CD4-positive, alpha-beta T cell (primary cell): ENCODE measurements around the gene CFAP45. TPM values are rescaled to one million over a fixed set of nuclear protein-coding genes. Genes with fewer than 3 reads are reported as not detected.

Source experiments
- ATAC-seq: fragments of 200-7000 bp; cut with Tn5 transposase; one replicate; pipeline ENCODE4 v1.10.0; 2022; ENCODE audit warnings: mild to moderate bottlenecking; ENCODE audit not compliant: poor library complexity
- CTCF ChIA-PET: fragments of 350-600 bp; sonication (Branson Sonifier 250); formaldehyde crosslinking; loops from one replicate; lab custom pipeline; 2021; ENCODE audit warnings: antibody characterized with exemption, inconsistent platforms; lab: Charles Lee
- POLR2A ChIA-PET: fragments of 350-600 bp; sonication (Branson Sonifier 250); formaldehyde crosslinking; loops from one replicate; lab custom pipeline; 2021; ENCODE audit warnings: antibody characterized with exemption, inconsistent platforms; lab: Charles Lee
- DNase-seq, 14 experiments: peaks; one replicate each; pipeline ENCODE4 v3.0.0-alpha.2; 2013 to 2020; ENCODE audit warnings: mixed read lengths in 2 of 14
- H3K27ac ChIP-seq, 2 donors: one replicate each; pipeline versions ENCODE4 v1.5.1 to v1.7.0; 2013; ENCODE audit warnings: low read length in 2 of 2, low read depth in 1 of 2, mild to moderate bottlenecking in 1 of 2
- H3K27me3 ChIP-seq, 2 experiments: 1 replicate in 1 of 2; 2 replicates in 1 of 2; pipeline versions ENCODE4 v1.6.1 to v1.7.0; 2013; ENCODE audit warnings: low read length in 2 of 2, control low read depth in 1 of 2, mild to moderate bottlenecking in 1 of 2, moderate library complexity in 1 of 2; ENCODE audit not compliant: insufficient read depth in 2 of 2, control insufficient read depth in 1 of 2
- H3K36me3 ChIP-seq: one replicate; pipeline ENCODE4 v1.6.1; 2013; ENCODE audit warnings: low read length, control low read depth; ENCODE audit not compliant: insufficient read depth
- H3K4me1 ChIP-seq: one replicate; pipeline ENCODE4 v1.6.1; 2013; ENCODE audit warnings: low read length, control low read depth; ENCODE audit not compliant: insufficient read depth
- H3K4me3 ChIP-seq: one replicate; pipeline ENCODE4 v1.5.1; 2013; ENCODE audit warnings: mild to moderate bottlenecking, low read length, moderate library complexity
- H3K9me3 ChIP-seq, 2 experiments: 1 replicate in 1 of 2; 2 replicates in 1 of 2; pipeline versions ENCODE4 v1.6.1 to v1.7.0; 2013; ENCODE audit warnings: low read length in 2 of 2, mild to moderate bottlenecking in 2 of 2, control low read depth in 1 of 2, moderate library complexity in 1 of 2; ENCODE audit not compliant: control insufficient read depth in 1 of 2, insufficient read depth in 1 of 2
- H3K27ac Mint-ChIP-seq: one replicate; pipeline ENCODE4 v1.8.0; 2020; ENCODE audit warnings: mixed read lengths
- H3K27me3 Mint-ChIP-seq: one replicate; pipeline ENCODE4 v1.8.0; 2021; ENCODE audit warnings: mixed read lengths
- H3K36me3 Mint-ChIP-seq: one replicate; pipeline ENCODE4 v1.8.0; 2021; ENCODE audit warnings: low read depth, mixed read lengths
- H3K4me1 Mint-ChIP-seq: one replicate; pipeline ENCODE4 v1.8.0; 2021; ENCODE audit warnings: low read depth, mixed read lengths
- H3K4me3 Mint-ChIP-seq: one replicate; pipeline ENCODE4 v1.8.0; 2020; ENCODE audit warnings: mild to moderate bottlenecking, mixed read lengths
- H3K9me3 Mint-ChIP-seq: one replicate; pipeline ENCODE4 v1.8.0; 2020; ENCODE audit warnings: mixed read lengths
- CTCF ChIP-seq: fragments of 200-600 bp; IDR thresholded peaks from one replicate; pipeline ENCODE4 v1.8.0; 2022; ENCODE audit warnings: antibody characterized with exemption, mild to moderate bottlenecking
- intact Hi-C, 2 experiments: fragments of 100-400 bp; cut with DNase I in 1 of 2; cut with micrococcal nuclease in 1 of 2; formaldehyde crosslinking; loops; one replicate each; pipeline versions ENCODE4 v1.15.1 to v1.9.0; 2023 to 2025; cut with DNase I, micrococcal nuclease
- total RNA-seq, 174 experiments: library from RNA in 2 of 174; stranded (reverse) in 2 of 174; gene quantifications; one replicate each; pipeline ENCODE4 v1.2.3 and lab custom pipeline; 2021 to 2026

Gene CFAP45
- total RNA-seq, 2 experiments from 2014 or later: 8.4 to 9.0 TPM

- peaks cover 76% of the 10 kb centered on the region for H3K36me3 Mint-ChIP-seq
- no peaks in the 10 kb centered on the region for H3K27me3 Mint-ChIP-seq
- Histone ChIP-seq H3K4me3 (no peak overlapping the region), H3K27ac (peak overlapping the region in 1 of 2 donors; percentile 29), H3K4me1 (peaks cover 73% of the 10 kb centered on the region), H3K9me3 (no peaks in the 10 kb centered on the region), H3K27me3 (no peaks in the 10 kb centered on the region), H3K36me3 (peaks cover 65% of the 10 kb centered on the region)
- intact Hi-C loops: no loop called here
- no peak for TF ChIP-seq CTCF
- POLR2A ChIA-PET: no interaction called here
- no peak for DNase-seq
- peaks cover 63% of the 10 kb centered on the region for H3K4me1 Mint-ChIP-seq
- ATAC-seq: no peak
- H3K9me3 Mint-ChIP-seq: no peaks in the 10 kb centered on the region
- peak overlapping the region; percentile 73 for H3K27ac Mint-ChIP-seq
- peak overlapping the region; percentile 9 for H3K4me3 Mint-ChIP-seq
- CTCF ChIA-PET: no interaction called here
Observed at GRCh38 chr1:159918352-159919200, 18.6 kb upstream of the CFAP45 start.

- no peak for TF ChIP-seq CTCF
- Mint-ChIP-seq H3K9me3 (no peaks in the 10 kb centered on the region), H3K4me1 (peaks cover 71% of the 10 kb centered on the region), H3K27me3 (no peaks in the 10 kb centered on the region), H3K36me3 (peaks cover 69% of the 10 kb centered on the region), H3K27ac (peak overlapping the region; percentile 73), H3K4me3 (peak overlapping the region; percentile 26)
- peaks cover 61% of the 10 kb centered on the region for H3K36me3 ChIP-seq
- ATAC-seq (no peak), DNase-seq (peak in 1 of 14 experiments; percentile 16)
- peaks cover 72% of the 10 kb centered on the region for H3K4me1 ChIP-seq
- ChIA-PET CTCF (no interaction called here), POLR2A (no interaction called here)
- no peaks in the 10 kb centered on the region for H3K27me3 ChIP-seq
- no peaks in the 10 kb centered on the region for H3K9me3 ChIP-seq
- peak overlapping the region in 1 of 2 donors; percentile 29 for H3K27ac ChIP-seq
- intact Hi-C loops: no loop called here
- no peak overlapping the region for H3K4me3 ChIP-seq
Observed at GRCh38 chr1:159917533-159918351, 17.8 kb upstream of the CFAP45 start.

DNA sequence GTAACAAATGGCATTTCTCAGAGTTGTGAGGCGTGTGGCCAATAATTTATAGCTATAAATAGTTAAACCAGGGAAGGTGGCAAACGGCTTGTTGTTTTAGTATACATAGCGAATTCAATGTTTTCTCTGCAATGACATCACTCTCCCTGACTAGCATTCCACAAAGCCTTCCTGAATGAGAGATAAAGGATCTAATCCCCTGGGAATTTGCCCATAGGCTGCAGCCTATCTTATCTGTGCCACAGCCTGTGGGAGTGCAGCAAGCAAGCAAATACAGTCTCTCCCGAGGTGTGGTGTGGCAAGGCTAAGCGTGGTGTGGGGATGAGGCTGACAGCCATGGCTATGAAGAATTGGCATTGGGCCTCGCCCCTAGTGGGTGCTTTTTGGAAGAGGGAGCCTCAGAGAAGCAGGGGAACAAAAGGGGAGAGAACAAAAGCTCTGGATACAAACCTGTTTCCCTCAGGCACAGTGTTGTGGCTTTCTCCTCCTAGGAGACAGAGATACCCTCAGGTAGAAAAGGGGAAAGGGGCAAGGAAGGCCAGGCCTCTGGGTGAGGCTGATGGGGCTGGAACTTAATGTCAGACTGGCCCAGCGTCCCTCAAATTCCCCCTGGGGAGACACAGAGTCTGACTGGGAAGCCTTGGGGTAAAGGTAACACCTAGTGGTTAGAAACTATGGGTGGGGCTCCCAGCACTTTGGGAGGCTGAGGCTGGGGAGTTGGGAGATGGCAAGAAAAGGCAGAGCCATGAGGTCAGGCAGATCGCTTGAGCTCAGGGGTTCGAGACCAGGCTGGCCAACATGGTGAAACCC is 16.5 kb upstream of the CFAP45 start:
- intact Hi-C loops: no loop called here
- TF ChIP-seq CTCF: no peak
- Histone ChIP-seq H3K27me3 (no peaks in the 10 kb centered on the region), H3K9me3 (no peaks in the 10 kb centered on the region), H3K27ac (no peak overlapping the region), H3K36me3 (peaks cover 49% of the 10 kb centered on the region), H3K4me1 (peaks cover 72% of the 10 kb centered on the region), H3K4me3 (no peak overlapping the region)
- H3K4me1 Mint-ChIP-seq: peaks cover 73% of the 10 kb centered on the region
- H3K4me3 Mint-ChIP-seq: peak overlapping the region; percentile 25
- ChIA-PET CTCF (interaction anchor here (1.4 kb wide), 1 partner anchor 9 kb away, joined by 4 read pairs; no protein-coding TSS in a partner anchor), POLR2A (interaction anchor here (0.5 to 1.5 kb wide), 2 partner anchors 9 to 1615 kb away, joined by 3 to 11 read pairs; partner anchors contain the start of gene TAGLN2)
- ATAC-seq (no peak), DNase-seq (peak in 1 of 14 experiments; percentile 13)
- H3K27ac Mint-ChIP-seq: peak overlapping the region; percentile 45
- H3K36me3 Mint-ChIP-seq: peaks cover 61% of the 10 kb centered on the region
- H3K27me3 Mint-ChIP-seq: no peaks in the 10 kb centered on the region
- no peaks in the 10 kb centered on the region for H3K9me3 Mint-ChIP-seq
